WI38 (cell line): Measurements from ENCODE around the gene ZCRB1.
"Not testable (repeated sequence)": the region's sequence is repeated elsewhere in the genome, so short reads cannot be mapped to it uniquely, and the experiment has no call there.

Experiments
- H3K4me3 ChIP-seq: 2 replicates; pipeline ENCODE4 v1.5.1; 2011; ENCODE audit warnings: low read depth, mild to moderate bottlenecking, control low read depth, low read length
- CTCF ChIP-seq: IDR thresholded peaks from 2 replicates; pipeline ENCODE4 v1.5.1; 2012; ENCODE audit warnings: low read depth, mild to moderate bottlenecking, control low read depth, low read length

The ZCRB1 gene

DNA sequence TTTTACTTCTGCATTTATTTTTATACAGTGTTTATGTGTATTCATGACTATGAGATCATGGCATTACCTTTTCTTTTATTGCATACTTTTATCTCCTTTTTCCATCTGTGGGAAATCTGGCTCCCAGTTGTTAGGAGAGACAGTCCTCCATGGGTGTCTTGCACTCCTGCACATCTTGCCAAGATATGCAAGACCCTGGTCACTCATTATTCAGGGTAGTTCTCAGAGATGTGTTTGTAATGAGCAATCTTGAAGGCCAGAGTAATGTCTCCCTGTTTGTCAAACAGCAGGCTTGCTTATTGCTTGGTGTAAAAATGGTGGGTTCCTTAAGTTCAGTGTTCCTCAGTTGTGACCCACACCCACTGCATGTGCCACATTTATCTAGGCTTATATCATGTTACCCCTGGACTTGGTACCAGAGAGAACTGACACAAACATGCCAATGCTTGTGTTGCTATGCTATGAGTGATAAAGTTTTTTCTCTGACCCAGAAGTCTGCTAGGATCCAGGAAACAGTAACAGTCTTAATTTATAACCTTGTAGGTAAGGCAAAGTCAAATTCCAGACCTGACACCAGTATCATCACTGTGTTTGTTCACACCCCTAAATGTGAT, 36.9 kb upstream of the ZCRB1 start:
- no peak overlapping the region for H3K4me3 ChIP-seq
- no peak for TF ChIP-seq CTCF

- TF ChIP-seq CTCF = no peak
- no peak overlapping the region for H3K4me3 ChIP-seq
Measured at GRCh38 chr12:42361909-42362646, 36.2 kb upstream of the ZCRB1 start.

DNA sequence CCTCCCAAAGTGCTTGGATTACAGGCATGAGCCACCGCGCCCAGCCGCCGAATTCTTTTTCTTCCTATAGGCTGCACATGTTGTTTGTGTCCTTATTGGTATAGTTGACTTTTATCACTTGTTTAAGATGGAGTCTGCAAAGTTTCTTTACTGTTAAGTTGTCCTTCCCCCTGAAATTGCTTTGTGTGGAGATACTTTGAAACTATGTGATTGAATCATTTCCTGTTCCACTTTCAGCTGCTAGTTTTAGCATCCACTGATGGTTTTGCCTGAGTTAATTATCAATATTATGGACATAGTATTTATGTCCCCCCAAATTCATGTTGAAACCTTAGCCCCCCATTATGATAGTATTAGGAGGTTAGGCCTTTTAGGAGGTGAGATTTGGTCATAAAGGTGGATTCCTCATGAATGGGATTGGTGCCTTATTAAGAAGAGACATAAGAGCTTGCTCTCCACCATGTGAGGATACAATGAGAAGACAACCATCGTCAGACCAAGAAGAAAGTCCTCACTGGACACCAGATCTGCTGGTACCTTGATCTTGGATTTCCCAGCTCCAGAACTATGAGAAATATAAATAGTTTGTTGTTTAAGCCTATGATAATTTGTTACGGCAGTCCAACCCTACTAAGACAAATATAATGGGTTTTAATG, 35.0 kb upstream of the ZCRB1 start:
- H3K4me3 ChIP-seq = no peak overlapping the region
- no peak for TF ChIP-seq CTCF

DNA sequence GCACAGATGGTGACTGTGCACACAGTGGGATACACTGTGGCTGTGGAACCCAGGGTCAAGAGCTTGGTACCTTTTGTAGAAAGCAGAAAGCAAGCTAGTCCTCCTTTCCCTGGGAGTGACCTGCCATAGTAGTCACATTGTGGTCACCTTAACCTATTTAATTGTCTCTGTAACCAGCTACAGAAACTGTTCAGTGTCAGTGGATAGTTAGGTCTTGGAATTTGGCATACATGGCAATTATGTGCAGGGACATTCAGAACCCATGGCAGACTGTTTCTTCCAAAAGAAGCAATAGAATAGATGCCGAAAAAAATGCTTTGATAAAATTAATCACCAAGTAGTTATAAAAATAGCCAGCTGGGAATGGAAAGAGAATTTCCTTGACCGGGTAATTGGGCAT, 30.4 kb upstream of the ZCRB1 start:
- no peak overlapping the region for H3K4me3 ChIP-seq
- no peak for TF ChIP-seq CTCF

- not testable (repeated sequence) for H3K4me3 ChIP-seq
Measured at GRCh38 chr12:42350021-42350407, 24.1 kb upstream of the ZCRB1 start.

DNA sequence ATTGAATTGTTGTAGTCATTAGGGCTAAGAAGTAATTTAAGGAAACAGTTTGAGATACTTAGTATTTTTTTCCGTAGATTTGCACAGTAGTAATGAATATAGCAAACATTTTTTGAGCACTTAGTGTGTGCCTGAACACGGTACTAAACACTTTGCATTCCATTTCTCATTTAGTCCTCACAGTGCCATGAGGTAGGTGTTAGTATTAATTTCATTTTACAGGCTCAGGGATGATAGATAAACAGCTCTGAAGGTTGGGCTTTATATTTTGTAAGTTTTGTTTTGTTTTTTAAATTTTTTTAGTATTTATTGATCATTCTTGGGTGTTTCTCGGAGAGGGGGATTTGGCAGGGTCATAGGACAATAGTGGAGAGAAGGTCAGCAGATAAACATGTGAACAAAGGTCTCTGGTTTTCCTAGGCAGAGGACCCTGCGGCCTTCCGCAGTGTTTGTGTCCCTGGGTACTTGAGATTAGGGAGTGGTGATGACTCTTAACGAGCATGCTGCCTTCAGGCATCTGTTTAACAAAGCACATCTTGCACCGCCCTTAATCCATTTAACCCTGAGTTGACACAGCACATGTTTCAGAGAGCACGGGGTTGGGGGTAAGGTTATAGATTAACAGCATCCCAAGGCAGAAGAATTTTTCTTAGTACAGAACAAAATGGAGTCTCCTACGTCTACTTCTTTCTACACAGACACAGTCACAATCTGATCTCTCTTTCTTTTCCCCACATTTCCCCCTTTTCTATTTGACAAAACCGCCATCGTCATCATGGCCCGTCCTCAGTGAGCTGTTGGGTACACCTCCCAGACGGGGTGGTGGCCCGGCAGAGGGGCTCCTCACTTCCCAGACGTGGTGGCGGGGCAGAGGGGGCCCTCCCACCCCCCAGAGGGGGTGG, 23.5 kb upstream of the ZCRB1 start:
- not testable (repeated sequence) for H3K4me3 ChIP-seq

- H3K4me3 ChIP-seq = no peak overlapping the region
- TF ChIP-seq CTCF = no peak
Measured at GRCh38 chr12:42346403-42347002, 20.6 kb upstream of the ZCRB1 start.
